ENCODE data around the gene C10orf143.
"Not testable (repeated sequence)": the region's sequence is repeated elsewhere in the genome, so short reads cannot be mapped to it uniquely, and the experiment has no call there.

C10orf143 gene

DNA sequence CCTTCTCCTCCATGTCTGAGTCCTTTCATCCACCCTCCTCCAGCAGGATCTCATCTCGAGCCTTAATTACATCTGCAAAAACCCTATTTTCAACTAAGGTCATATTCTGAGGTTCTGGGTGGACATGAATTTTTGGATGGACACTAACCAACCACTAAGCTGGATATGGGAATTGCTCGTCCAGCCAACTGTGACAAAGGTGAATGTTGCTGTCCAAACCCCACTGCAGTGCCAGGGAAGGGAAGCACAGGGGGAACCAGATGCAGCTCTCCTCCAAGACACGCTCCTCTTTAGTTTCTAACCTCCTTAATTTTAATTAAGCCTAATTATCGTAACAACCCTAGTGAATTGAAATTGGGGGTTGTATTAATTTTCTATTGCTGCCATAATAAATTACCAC lies 81.4 kb downstream of the C10orf143 start:
- DNase-seq (ENCODE audit: low spot score) = no peak

DNA sequence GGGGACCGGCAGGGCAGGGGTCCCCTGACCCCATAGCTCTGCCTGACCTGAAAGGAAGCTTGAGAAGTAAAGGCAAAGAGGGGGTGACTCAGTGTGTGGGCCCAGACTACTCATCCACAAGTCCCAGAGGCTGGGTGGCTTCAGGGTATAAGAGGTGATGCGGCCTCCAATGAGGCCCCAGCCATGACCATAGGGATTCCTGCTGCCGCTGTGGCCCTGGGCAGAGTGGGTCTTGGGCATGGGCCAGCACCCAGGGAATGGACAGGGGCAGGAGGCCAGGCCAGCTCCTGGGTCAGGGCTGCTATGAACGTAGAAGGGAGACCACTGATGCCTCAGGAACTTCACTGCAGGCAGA lies 82.2 kb downstream of the C10orf143 start:
- DNase-seq (ENCODE audit: low spot score) = no peak

DNA sequence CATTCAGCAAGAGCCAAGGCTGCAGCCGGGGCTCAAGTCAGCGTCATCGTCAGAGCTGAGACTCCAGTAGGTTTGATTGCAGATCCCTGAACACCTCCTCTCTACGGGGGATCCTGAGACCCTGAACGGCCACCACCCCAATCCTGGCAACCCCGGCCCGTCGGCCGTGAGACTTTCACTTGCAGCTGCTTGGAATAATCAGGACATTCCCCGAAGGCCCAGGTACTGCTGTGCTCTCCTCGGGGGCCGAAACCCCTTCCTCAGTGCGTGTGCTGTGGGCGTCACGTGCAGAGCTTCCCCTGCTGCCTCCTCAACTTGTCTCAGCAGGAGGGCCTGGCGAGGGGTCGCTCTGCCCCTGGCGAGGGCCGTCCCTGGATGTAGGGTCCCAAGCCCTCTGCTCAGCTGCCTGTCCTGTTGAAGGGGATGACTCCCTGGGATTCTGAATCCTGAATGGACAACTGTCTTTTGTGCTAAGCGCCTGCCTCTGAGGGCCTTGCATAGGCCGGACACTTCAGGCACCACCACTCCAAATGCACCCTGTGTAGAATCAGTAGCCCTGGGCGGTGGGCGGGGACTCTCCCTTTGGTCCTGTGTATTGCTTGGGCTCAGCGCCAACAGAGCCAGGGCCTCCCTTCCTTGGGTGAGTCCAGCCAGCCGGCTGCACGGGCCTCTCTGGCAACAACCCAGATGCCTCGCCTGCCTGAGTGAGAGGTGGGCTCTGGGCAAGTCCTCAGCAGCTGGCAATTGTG lies 82.7 kb downstream of the C10orf143 start:
- DNase-seq (ENCODE audit: low spot score) = no peak

DNA sequence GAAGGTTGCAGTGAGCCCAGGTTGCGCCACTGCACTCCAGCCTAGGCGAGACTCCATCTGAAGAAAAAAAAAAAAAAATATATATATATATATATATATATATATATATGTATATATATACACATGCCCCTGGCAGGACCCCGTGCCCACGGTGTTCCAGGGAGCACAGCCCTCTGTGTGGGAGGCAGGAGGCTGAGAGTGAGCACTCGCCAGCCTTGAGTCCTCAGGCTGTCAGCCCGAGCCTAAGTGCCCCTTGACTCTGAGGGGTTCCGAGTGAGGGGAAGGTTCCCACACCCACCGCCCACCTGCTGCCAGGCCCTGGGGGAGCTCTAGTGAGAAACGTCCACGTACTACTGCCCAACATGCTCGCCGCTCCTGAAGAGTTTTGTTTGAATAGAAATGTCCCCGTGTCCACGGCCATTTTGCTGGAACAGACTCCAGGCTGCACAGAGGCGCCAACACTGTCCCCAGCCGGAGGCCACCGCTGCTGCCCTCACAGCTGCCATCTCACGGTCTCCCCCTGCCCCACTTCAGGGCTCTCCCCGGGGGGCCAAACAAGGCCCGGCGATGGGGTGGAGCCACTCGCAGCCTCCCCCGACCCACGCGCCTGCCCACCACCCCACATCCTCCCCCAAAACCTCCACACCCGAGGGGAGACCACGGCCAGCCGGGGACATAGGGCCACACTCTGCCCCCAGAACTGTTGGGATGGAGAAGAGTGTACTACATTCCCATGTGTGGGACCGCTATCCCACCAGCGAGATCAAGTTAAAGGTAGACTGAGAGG lies 83.8 kb downstream of the C10orf143 start:
- DNase-seq (ENCODE audit: low spot score) = no peak

DNA sequence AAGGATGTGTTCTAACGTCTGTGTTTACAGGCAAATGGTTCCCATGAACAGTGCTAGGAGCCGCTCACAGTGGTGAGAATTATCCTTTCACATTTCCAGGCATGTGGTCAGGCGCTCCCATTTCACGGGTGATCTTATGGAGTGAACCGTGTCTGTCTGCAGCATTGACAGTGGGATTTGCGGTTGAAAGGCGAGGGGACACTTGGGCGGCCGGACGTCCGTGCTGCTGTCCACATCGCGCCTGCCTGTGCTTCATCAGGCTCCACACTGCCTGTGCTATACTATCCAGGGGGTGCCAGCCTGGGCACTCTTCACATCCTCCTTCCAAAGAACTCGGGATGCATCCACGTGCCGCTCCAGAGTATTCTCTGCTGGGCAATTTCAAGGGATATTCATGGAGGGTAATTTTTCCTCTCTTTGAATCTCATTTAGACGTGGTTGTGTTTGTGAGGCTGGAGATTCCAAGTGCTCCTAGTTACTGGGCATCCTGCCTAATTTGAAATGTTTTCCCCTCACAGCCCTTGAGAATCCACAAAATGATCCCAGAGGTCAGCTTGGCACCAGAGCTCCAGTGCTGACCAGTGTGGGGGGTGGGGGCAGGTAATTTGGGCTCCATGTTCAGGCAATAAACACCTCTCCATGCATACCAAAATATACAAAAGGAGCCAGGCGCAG lies 84.7 kb downstream of the C10orf143 start:
- no peak for DNase-seq (ENCODE audit: low spot score)

DNA sequence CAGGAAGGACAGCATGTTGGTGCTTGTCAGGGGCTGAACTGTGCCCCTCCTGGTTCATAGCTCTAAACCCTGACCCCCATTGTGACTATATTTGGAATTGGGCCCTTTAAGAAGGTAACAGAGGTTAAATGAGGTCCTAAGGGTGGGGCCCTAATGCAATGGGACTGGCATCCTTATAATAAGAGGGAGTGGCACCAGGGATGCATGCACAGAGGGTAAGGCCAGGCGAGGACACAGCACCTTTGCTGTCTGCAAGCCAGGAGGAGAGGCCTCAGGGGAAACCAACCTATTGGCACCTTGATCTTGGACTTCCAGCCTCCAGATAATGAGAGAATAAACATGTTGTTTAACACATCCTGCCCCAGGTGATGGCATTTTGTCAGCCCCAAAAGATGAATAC lies 85.3 kb downstream of the C10orf143 start:
- DNase-seq (ENCODE audit: low spot score) = no peak

DNA sequence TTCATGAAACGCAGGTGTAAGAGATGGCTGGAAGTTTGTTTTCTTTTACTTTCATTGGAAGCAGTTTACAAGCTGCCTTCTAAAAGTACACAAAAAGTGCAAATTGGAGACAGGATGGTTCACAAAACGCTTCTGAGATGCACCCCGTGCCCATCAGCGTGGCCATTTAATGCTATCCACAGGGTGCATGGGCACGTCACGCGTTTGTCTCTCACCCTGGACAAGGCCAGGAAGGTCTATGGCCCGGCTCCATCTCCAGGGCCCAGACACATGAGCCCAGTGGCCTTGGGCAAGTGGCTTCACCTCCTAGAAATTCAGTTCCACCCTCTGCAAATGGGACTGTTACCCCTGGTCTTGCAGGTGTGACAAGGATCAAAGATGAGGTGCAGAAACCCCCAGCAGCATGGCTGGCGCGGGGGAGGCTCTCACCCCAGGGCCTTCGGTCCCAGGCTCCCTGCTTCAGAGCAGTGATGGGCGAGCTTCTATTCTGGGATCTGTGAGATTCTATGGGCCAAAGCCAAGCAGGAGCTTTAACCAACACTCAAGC lies 85.8 kb downstream of the C10orf143 start:
- no peak for DNase-seq (ENCODE audit: low spot score)

DNA sequence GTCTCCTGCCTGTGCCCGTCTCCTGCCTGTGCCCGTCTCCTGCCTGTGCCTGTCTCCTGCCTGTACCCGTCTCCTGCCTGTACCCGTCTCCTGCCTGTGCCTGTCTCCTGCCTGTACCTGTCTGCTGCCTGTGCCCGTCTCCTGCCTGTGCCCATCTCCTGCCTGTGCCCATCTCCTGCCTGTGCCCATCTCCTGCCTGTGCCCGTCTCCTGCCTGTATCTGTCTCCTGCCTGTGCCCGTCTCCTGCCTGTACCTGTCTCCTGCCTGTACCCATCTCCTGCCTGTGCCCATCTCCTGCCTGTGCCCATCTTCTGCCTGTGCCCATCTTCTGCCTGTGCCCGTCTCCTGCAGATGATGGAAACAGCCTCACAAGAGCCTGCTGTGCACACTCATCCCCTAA lies 86.3 kb downstream of the C10orf143 start:
- DNase-seq (ENCODE audit: low spot score) = not testable (repeated sequence)

DNA sequence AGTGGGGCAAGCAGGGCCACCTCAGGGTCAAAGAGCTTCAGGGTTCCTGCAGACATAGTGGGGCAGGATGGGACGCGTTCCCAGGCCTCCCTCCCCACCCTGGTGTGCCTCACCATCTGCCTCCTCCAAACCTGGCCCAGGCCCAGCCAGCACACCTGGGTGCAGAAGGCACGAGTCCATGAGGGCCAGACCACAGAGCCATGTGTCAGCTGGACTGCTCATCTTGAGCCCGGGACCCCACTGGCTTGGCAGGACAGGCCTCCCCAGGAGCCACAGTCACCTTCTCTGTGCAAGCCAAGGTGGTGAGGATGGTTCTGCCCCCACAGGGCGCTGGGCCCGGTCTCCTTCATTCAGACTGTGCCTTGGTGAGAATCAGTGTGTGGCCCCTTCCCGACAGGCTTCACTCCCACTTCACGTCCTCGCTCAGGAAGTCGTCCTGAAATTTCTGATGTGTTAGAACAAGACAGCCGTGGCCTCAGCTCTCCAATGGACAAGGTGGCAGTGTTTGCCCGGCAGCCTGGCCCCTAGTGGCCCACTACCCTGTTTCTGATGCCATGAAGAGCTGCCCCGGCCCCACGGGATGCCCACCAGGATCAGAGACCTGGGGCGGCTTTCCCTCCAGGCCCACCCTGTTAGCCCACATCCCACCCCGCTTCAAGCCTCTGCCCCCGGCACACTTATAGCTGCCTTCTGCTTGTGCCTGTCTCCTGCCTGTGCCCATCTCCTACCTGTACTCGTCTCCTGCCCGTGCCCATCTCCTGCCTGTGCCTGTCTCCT lies 87.0 kb downstream of the C10orf143 start:
- no peak for DNase-seq (ENCODE audit: low spot score)

DNA sequence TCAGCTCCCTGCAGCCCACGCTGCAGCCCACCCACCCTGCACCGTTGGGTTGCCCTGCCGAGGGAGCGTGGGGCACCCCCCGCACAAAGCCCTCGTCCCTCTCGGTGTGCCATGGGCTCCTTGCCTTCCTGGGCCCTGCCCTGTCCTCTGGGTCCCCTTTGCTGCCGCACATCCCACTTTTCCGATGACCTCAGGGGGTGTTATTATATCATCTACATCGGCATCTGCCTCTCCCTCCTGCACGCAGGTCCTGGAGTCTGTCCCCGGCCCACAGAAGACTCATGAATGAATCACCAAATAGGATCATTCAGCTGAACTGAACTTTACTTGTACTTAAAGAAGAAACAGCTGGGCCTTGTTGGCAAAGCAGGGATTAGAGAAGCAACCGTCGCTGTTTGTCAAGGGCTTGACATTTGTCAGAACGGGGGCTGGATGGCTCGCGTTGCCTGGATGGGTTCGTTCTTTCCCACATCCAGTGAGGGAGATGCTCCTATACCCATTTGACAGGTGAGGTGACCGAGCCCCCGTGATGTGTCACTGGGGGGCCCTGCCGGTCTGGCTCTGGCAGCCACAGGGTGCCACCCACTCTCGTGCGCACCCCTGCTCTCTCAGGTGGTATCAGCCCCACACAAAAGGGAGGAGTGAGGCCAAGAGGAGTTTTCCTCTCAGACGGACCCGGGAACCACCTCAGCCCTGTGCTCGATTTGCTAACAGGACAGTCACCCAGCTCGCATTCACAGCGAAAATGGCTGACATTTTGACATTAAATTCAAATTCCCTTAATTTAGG lies 87.9 kb downstream of the C10orf143 start:
- DNase-seq (ENCODE audit: low spot score) = no peak

DNA sequence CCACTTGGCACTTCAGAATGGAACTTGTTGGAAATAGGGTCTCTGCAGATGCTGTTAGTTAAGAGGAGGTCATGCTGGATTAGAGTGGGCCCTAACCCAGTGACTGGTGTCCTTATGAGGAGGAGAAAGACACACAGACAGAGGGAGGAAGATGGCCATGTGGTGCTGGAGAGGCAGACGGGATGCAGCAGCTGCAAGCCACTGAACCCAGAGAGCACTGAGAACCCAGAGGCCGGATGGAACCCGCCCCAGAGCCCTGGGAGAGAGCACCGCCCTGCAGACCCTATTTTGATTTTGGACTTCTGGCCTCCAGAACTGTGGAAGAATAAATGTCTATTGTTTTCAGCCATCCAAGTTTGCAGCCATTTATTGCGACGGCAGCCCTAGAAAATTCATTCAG lies 88.5 kb downstream of the C10orf143 start:
- DNase-seq (ENCODE audit: low spot score) = no peak

DNA sequence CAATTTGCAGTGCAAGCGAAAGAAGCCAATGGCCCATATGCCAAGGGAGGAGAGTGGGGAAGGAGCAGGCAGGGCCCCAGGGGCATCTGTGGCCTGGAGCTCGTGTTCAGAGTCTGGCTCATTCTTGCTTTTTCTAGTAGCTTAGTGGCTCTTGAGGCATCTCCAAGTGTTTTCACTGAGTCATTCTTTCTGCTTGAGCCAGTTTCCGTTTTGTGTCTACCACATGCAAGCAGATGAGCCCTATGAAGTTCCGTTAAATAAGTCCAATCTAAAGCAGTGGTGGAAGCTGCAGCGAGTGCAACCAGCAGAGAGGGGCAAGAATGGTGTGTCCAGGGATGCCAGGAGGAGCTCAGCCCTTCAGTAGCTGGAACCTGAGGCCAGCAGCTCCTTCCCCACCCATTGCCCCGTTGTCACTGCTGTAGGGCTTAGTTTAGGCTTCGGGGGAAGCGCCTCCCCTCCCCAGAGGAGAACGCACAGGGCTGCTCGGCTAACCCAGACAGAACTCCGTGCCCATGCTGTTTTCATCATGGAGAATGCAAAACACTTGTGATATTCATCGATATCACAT lies 89.2 kb downstream of the C10orf143 start:
- no peak for DNase-seq (ENCODE audit: low spot score)

DNA sequence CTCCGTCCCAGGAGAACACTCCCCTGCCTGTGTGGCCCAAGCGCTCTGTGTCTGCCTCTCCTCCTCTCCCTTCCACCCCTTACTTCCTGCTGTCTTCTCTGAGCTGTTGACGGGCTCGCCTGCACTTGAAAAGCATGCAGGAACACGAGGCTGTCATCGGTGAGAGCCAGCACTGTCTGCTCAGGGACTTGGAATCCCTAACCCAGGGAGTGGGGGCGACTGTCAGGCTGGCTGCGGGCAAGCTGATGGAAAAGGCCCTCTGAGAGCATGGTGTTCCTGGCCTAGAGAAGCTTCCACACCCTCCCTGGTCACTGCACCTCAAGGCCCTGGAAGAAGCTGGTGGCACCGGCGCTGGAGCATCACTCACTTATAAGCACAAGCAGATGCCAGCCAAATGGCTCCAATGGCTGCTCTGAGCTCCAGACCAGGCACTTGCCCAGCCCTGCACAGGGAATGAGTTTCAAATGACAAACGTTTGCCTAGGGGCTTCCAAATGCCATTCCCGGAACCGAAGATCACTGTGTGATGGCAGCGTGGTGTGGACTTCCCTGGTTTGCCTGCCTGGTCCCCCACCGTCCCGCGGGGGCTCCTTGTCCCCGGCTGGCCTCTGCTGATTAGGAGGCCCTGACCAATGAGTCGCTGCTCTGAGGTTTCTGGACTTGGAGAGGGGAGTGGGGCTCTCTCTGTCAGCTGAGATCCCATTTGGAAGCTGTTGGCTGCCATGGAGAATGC lies 89.8 kb downstream of the C10orf143 start:
- DNase-seq (ENCODE audit: low spot score) = no peak

DNA sequence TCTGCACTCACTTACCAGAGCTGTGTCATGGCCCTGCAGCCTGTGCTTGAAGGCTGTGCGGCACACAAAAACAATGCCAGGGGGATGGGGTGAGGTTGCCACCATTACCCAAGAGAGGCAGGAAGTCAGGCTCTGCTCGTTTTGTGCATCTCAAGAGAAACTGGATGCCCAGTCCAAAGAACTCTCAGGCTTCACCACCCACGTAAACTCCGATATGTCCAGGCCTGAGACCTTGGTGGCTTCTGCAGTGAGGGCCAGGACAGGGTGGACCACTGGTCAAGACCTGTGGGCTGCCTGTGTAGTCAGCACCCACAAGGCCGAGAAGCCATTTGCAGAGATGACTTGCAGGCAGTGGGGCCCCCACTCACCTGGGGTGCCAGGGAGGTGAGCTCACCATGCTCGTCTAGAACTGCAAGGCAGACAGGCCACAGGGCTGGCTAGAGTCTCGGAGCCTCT lies 91.9 kb downstream of the C10orf143 start:
- no peak for DNase-seq (ENCODE audit: low spot score)

DNA sequence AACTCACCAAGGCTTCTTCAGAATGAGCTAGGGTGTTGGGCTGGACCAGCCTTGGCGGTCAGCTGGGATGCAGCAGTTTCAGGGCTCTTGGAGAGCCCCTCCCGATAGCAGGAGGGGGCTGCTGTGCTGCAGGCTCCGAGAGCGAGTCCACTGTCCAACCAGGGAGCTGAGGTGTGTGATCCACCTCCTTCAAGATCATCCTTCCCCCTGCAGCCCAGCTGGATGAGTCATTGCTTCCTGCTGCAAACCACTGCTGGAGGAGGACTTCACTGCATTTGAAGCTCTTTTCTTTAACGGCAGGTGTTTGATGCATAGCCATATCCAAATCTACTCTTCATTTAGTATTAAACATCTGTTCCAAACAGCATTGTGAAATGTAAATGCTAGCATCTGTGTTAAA lies 92.4 kb downstream of the C10orf143 start:
- peak; percentile 25 for DNase-seq (ENCODE audit: low spot score)

DNA sequence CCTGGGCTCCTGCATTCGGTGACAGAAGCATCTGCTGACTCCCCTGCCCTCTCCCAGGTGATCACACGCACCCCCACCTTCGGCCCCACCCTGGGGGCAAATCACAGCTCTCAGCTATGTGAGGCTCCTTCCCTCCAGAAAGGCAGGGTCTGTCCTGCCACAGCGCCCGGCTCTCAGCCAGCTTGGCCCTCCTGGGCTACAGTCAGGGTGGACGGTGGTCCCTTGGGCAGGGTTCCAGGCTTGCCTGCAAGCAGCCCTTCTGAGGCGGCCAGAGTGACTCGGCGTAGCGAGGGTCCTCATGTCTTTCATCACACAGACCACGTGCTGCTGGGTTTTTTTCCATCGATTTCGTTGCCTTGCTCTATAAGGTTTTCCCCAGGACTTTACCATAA lies 93.0 kb downstream of the C10orf143 start:
- DNase-seq (ENCODE audit: low spot score) = no peak

DNA sequence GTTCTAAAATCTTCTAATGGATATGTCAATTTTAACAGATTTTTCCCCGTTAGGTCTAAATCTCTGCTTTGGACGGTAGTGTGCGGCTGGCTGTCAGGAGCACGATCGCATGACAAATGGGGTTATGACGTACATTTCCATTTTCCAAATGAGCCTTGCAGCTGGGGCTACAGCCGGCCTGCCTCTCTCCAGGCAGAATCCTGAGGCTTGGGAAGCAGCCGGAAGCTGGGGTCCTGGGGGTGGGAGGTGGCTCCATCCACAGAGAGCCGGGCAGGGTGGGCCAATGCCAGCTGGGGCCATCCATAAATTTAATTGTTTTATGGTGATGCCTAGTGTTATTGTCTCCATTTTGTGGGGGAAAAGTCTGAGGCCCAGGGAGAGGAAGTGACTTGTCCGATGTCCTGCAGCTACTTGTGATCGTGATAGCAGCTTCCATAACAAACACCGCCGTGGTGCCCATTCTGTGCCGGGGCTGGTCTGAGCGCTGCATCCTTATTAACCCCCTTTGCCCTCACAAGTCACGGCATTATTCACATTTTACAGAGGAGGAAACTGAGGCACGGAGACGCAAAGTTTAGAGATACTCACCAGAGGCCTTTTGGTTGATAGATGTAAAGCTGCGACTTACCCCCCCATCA lies 93.5 kb downstream of the C10orf143 start:
- DNase-seq (ENCODE audit: low spot score) = no peak

DNA sequence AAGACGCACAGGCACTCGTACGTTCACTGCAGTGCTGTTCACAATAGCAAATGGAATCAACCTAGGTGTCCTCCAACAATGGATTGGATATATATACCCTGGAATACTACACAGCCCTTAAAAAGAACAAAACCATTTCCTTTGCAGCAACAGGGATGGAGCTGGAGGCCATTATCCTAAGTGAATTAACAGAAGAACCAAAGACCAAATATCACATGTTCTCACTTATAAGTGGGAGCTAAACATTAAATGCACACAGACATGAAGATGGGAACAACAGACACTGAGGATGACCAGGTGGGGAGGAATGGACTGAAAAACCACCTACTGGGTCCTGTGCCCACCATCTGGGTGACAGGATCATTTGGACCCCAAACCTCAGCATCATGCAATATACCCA lies 94.5 kb downstream of the C10orf143 start:
- DNase-seq (ENCODE audit: low spot score) = no peak

DNA sequence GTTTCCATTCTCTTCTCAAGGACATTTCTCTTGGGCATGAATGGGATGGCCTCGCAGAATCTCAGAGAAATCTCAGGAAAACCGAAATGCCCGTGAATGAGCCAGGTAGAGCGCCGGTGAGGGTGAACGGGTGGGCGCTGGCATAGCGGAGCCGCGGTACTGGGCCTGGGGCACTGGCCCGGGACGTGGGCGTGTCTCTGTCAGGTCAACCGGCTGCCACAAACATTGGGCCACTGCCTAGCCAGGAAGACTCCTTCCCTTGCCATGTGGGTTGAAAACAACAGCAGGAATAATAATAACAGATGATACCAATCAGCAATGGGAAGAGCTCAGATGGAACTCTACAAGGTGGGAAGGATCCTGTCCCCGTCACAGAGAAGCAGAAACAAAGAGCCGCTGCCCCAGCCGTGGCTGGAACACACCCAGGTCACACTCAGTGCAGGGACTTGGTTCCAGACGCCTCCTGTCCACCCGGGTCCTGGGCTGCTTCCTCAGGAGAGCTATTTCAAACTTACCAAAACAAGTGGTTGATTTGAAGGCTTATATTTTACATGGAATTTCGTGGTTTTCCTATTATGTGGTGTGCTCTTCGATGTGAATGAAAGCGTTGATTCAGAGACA lies 95.4 kb downstream of the C10orf143 start:
- no peak for DNase-seq (ENCODE audit: low spot score)
